Measurements from ENCODE around the gene RERG.
"Not testable (repeated sequence)": the region's sequence is repeated elsewhere in the genome, so short reads cannot be mapped to it uniquely, and the experiment has no call there.

DNA sequence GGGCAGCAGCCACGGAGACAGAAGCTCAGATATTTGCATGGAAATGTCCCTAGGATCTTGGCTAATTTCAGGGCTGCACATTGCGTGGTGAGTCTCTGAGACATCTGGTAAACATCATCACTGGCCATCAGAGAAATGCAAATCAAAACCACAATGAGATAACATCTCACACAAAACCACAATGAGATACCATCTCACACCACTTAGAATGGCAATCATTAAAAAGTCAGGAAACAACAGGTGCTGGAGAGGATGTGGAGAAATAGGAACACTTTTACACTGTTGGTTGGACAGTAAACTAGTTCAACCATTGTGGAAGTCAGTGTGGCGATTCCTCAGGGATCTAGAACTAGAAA is 4.6 kb upstream of the RERG start:
- TF ChIP-seq POLR2A (IDR thresholded peaks at IDR 0.05; ENCODE audit: low read depth, low read length); POLR2AphosphoS5 (IDR thresholded peaks at IDR 0.05; ENCODE audit: low read depth, low read length); TAF1 (IDR thresholded peaks at IDR 0.05; ENCODE audit: low read depth, low read length); POU2F2 (IDR thresholded peaks at IDR 0.05; ENCODE audit: low read depth, low read length); SPI1 (IDR thresholded peaks at IDR 0.05; ENCODE audit: low read depth, low read length); PAX5 (IDR thresholded peaks at IDR 0.05; ENCODE audit: insufficient read depth, low read length, severe bottlenecking): not testable (repeated sequence)
